SK-N-DZ (cell line): ENCODE data around the gene RAB40AL.

Experiments
- DNase-seq: peaks from one replicate; pipeline ENCODE4 v3.0.0-alpha.2; 2015; ENCODE audit warnings: low spot score

The RAB40AL gene

DNA sequence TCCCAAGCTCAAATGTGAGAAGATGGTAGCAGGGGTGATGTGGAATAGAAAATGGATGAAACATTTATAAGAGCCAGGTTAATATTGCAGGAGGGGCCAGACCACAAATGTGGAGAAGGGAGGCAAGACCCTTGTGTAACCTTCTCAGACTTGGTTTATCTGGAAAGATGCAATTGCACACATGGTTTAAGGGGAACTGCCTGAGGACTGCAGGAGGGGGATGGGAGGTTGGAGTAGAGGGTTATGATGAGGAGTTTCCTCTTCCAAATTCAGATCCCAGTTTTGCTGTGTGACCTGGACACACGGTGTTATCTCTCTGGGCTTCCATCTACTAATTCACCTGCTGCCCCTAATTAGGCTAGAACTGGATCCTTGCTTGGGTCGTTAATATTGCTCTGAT lies 46.1 kb downstream of the RAB40AL start:
- DNase-seq = no peak

- DNase-seq = no peak
Observed at GRCh38 chrX:102985192-102985591, 48.1 kb downstream of the RAB40AL start.
